ENCODE data around the gene SEC63.
"Not testable (repeated sequence)": the region's sequence is repeated elsewhere in the genome, so short reads cannot be mapped to it uniquely, and the experiment has no call there.

SEC63 gene

DNA sequence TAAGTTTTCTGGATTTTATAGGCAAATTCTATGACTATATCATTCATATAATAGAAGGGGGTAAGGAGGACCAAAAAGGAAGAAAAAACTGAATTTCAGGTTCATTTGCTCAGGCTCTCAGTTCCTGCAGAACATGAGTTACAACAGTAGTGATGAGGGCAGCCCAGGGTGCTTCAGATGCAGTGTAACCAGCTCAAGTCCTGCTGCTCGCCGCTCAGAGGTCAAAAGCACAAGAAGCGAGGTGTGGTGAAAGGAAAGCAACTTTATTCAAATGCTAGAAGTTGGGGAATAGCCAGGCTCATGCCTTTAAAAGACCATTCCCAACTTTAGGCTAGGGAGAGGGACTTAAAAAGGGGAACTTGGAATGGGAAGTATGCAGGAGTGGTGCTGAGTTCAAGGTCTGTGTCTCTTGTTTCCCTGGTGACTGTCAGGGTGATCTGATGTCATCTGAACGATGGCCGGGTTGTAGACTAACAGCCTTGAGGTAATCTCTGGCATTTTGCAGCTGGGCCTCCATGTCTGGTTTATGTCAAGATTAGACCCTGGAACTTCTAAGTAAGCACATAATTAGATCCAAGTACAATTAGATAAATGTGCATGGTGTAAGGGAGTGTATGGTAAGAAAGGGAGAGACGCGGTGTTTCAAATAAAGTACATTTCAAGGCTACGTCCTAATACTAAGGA is 14.5 kb upstream of the SEC63 start:
- DNase-seq (ENCODE audit: low read depth in 2 of 2): no peak

DNA sequence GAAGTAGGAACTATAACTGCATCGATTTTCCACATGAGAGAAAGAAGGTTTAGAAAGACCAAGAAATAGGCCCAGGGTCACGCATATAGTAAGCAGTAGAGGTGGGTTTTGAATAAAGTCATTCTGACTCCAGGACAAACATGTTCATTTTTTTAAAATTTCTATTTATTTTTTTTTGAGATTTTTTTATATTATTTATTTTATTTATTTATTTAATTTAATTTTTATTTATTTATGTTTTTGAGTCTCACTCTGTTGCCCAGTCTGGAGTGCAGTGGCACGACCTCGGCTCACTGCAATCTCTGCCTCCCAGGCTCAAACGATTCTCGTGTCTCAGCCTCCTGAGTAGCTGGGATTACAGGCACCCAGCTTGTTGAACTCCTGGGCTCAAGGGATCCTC is 13.2 kb upstream of the SEC63 start:
- DNase-seq (ENCODE audit: low read depth in 2 of 2): no peak

- no peak for DNase-seq (ENCODE audit: low read depth in 2 of 2)
These were observed 12.2 kb upstream of the SEC63 start for GRCh38 chr6:107970255-107970654.

DNA sequence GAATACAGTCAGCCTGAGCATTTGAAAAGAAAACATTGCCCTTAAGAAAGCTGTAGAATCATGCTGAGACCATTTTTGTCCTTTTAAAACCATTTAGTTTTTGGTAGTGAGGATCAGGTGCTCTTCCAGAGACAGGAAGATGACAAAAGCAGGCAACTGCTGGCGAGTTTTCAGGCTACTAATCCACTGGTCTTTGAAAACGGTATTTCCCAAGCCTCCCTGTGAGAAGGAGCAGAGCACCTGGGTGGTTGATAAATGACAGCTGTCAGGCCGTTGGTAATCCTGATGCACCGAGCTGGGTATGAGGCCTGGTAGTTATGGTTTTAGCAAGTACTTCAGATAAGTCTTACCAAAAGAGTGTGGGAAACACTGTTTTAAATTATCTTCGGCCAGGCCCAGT is 10.1 kb upstream of the SEC63 start:
- DNase-seq (ENCODE audit: low read depth in 2 of 2): no peak

DNA sequence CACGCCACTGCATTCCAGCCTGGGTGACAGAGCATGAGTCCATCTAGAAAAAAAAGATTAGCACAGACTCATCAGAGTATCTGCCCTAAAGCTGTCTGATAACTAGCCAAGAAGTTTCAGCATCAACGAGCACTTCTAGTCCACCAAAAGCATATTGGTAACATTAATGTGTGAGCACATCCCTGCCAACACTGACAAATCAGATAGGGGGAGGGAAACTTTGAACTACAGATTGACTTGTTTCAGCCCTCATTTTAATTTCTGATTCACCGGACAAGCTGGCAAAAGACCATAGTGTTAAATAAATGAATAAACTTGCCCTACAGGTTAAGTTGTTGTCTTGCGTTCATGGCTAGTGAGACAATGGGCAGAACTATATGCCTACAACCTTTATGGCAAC is 7.7 kb upstream of the SEC63 start:
- DNase-seq (ENCODE audit: low read depth in 2 of 2): no peak

GRCh38 chr6:107962723-107963122 is 4.7 kb upstream of the SEC63 start:
- DNase-seq (ENCODE audit: low read depth in 2 of 2): no peak

DNA sequence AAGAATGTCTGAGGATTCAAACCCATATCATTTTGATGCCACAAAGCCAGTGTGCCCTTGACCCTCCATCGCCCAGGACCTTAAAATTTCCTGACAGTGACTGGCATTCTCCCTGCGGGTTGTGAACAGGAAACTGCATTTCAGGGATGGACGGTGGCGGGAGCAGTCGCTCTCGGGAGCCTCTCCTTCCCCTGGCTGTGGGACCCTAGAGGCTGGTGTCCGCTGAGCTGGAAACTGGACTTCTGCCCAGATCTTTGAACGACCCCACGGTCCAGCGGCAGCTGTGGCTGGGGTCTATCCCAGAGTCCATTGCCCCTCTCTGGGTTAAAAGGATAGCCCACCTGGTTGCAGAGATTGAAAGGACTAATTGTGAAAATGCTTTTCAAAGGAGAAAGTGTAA is 1.4 kb upstream of the SEC63 start:
- DNase-seq (ENCODE audit: low read depth in 2 of 2): no peak

DNA sequence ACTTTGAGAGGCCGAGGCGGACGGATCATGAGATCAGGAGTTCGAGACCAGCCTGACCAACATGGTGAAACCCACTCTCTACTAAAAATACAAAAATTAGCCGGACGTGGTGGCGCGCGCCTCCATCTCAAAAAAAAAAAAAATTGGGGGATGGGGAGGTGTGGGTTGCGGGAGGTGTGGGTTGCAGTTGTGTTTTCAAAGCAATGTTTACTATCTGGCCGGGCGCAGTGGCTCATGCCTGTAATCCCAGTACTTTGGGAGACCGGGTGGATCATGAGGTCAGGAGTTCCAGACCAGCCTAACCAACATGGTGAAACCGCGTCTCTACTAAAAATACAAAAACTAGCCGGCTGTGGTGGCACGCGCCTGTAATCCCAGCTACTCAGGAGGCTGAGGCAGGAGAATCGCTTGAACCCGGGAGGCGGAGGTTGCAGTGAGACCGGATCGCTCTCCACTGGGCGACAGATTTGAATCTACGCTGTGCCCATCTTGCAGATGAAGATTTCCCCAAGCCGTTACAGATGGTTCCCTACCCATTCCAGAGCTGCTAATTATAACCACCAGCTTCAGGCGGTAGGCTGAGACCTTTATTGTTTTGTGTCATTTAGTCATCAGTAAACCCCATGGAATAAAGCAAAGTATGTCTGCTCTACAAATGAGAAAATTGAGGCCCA is 818 bp upstream of the SEC63 start:
- not testable (repeated sequence) for DNase-seq (ENCODE audit: low read depth in 2 of 2)

- peak; percentile 35 to 47 for DNase-seq (ENCODE audit: low read depth in 2 of 2)
These were observed 600 bp downstream of the SEC63 start for GRCh38 chr6:107957308-107957908.

DNA sequence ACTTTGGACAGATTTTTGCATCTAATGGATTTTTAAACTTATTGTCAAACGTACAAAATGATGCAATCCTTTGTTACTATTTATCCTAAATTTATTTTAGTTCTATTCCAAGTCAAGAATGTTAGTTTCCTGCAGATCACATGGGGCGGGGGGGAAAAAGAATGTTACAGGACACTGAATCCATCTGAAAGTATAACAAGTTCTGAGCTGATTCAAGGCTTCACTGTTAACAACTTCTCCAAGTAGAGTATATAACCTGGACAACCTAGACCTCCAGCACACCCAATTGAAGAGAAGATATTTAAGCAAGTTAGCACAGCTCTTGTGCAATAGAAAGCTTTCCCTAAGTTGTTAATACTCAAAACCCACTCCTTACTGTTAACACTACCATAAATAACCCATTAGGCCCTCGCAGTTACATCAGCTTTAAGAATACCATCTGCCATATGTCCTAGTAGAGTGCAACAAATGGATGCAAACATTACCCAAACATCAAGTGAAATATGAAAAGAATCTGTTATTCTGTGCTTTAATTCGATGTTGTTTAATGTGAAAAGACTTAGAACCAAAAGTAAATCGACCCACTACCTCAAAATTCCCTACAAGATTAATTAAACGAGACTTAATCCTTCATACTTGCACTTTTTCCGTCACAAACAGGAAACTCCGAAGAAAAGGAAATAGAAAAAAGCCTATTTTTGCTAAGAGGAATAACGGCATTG is 1.3 kb downstream of the SEC63 start:
- DNase-seq (ENCODE audit: low read depth in 2 of 2): no peak

GRCh38 chr6:107956181-107956580 is 1.8 kb downstream of the SEC63 start:
- DNase-seq (ENCODE audit: low read depth in 2 of 2): no peak

GRCh38 chr6:107953858-107954414 is 4.1 kb downstream of the SEC63 start:
- not testable (repeated sequence) for DNase-seq (ENCODE audit: low read depth in 2 of 2)

- DNase-seq (ENCODE audit: low read depth in 2 of 2): no peak
These were observed 14.2 kb downstream of the SEC63 start for GRCh38 chr6:107943626-107944439.

GRCh38 chr6:107942142-107942541 is 15.9 kb downstream of the SEC63 start:
- no peak for DNase-seq (ENCODE audit: low read depth in 2 of 2)

GRCh38 chr6:107941627-107942026 is 16.4 kb downstream of the SEC63 start:
- DNase-seq (ENCODE audit: low read depth in 2 of 2): no peak

GRCh38 chr6:107941199-107941598 is 16.8 kb downstream of the SEC63 start:
- no peak for DNase-seq (ENCODE audit: low read depth in 2 of 2)

DNA sequence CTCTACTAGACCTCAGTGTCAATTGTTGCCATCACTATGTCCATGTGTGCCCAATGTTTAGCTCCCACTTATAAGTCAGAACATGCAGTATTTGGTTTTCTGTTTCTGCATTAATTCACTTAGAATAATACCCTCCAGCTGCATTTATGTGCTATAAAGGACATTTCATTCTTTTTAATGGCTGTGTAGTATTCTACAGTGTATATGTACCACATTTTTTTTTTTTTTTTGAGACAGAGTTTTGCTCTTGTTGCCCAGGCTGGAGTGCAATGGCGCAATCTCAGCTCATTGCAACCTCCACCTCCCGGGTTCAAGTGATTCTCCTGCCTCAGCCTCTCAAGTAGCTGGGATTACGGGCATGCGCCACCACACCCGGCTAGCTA is 21.1 kb downstream of the SEC63 start:
- not testable (repeated sequence) for DNase-seq (ENCODE audit: low read depth in 2 of 2)

- DNase-seq (ENCODE audit: low read depth in 2 of 2): no peak
These were observed 21.7 kb downstream of the SEC63 start for GRCh38 chr6:107936162-107936909.

DNA sequence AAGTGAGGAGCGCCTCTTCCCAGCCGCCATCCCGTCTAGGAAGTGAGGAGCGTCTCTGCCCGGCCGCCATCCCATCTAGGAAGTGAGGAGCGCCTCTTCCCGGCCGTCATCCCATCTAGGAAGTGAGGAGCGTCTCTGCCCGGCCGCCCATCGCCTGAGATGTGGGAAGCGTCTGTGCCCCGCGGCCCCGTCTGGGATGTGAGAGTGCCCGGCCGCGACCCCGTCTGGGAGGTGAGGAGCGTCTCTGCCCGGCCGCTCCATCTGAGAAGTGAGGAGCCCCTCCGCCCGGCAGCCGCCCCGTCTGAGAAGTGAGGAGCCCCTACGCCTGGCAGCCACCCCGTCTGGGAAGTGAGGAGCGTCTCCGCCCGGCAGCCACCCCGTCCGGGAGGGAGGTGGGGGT is 23.8 kb downstream of the SEC63 start:
- DNase-seq (ENCODE audit: low read depth in 2 of 2): not testable (repeated sequence)

GRCh38 chr6:107932580-107932979 is 25.4 kb downstream of the SEC63 start:
- DNase-seq (ENCODE audit: low read depth in 2 of 2): no peak

- no peak for DNase-seq (ENCODE audit: low read depth in 2 of 2)
These were observed 26.1 kb downstream of the SEC63 start for GRCh38 chr6:107931894-107932293.

Measured in stimulated activated CD8-positive, alpha-beta memory T cell treated with anti-CD3 and anti-CD28 coated beads, Interleukin-7, amount 100 ng/mL, for 4 hours (primary cell).